K562 (cell line): ENCODE data around the gene ZNF107. TPM values are rescaled to one million over a fixed set of nuclear protein-coding genes. Genes with fewer than 3 reads are reported as not detected.
A peak's percentile ranks its signal among the peaks of the same experiment; 100 is the strongest.

ENCODE experiments used
- CAMTA2 ChIP-seq: fragments of 250-450 bp; sonication (Bioruptor Pico); conservative IDR thresholded peaks from 2 replicates; pipeline ENCODE4 v1.5.1; 2022
- CBX1 ChIP-seq: sonication (generic); IDR thresholded peaks from 2 replicates; pipeline ENCODE4 v1.6.1; 2016; ENCODE audit warnings: antibody characterized with exemption, low read depth, mild to moderate bottlenecking
- CC2D1A ChIP-seq: fragments of 450-650 bp; IDR thresholded peaks from 2 replicates; pipeline ENCODE4 v1.6.1; 2017; ENCODE audit warnings: mild to moderate bottlenecking
- ELF1 ChIP-seq: fragments of 200-800 bp; sonication (Bioruptor generic); IDR thresholded peaks from 2 replicates; pipeline ENCODE4 v1.6.1; 2016; ENCODE audit warnings: missing genetic modification characterization, missing compliant biosample characterization
- FOS ChIP-seq: IDR thresholded peaks from 3 replicates; pipeline ENCODE4 v1.6.1; 2011; ENCODE audit not compliant: insufficient read length; ENCODE audit errors: extremely low read depth
- HCFC1 ChIP-seq: IDR thresholded peaks from 2 replicates; pipeline ENCODE4 v1.6.1; 2012; ENCODE audit warnings: low read depth, low read length, improper control_type of control experiment
- MAFK ChIP-seq: IDR thresholded peaks from 2 replicates; pipeline ENCODE4 v1.6.1; 2011; ENCODE audit warnings: low read length, improper control_type of control experiment
- MCM7 ChIP-seq, 2 experiments: fragments of 450-650 bp; IDR thresholded peaks; 2 replicates each; pipeline ENCODE4 v1.6.1; 2016 to 2018
- TAF1 ChIP-seq: IDR thresholded peaks from 2 replicates; pipeline ENCODE4 v1.6.1; 2011; ENCODE audit warnings: mild to moderate bottlenecking, low read length, moderate library complexity; ENCODE audit not compliant: insufficient read depth, control insufficient read depth, severe bottlenecking; ENCODE audit errors: extremely low read depth
- ZNF384 ChIP-seq: IDR thresholded peaks from 2 replicates; pipeline ENCODE4 v1.6.1; 2012; ENCODE audit warnings: low read depth, low read length, improper control_type of control experiment
- polyA plus RNA-seq, 8 experiments: library from polyadenylated mRNA; depleted of rRNA in 4 of 8; stranded (reverse) in 5 of 8; unstranded in 3 of 8; fragments of >200 nt; fragmentation: Nextera tagmentation in 2 of 8; fragmentation: Illumina TruSeq in 1 of 8; extraction: Ambion mirVana in 2 of 8; extraction: Trizol in 1 of 8; gene quantifications; 2 replicates each; pipeline versions ENCODE4 v1.2.1 to v1.2.3, GENCODE V29; 2011 to 2014; ENCODE audit warnings: inconsistent platforms in 1 of 8, missing spikeins in 1 of 8
- total RNA-seq, 7 experiments: library from RNA; depleted of rRNA in 6 of 7; stranded (reverse); fragments of >200 nt in 6 of 7; fragmentation: Illumina TruSeq in 2 of 7; extraction: Trizol in 2 of 7; gene quantifications; 2 replicates each; pipeline versions ENCODE4 v1.2.1 to v1.2.3, GENCODE V29; 2011 to 2021; ENCODE audit warnings: low replicate concordance in 1 of 7
- TF ChIP-seq, protein P1 (sequence below): fragments of 450-650 bp; IDR thresholded peaks from 2 replicates; pipeline ENCODE4 v1.6.1; 2016; ENCODE audit warnings: mild to moderate bottlenecking, moderate library complexity
- TF ChIP-seq, protein P2 (sequence below): fragments of 450-650 bp; formaldehyde crosslinking; IDR thresholded peaks from 2 replicates; pipeline ENCODE4 v1.4.0; 2020; ENCODE audit warnings: mild to moderate bottlenecking, moderate library complexity

ZNF107 gene
- total and polyA plus RNA-seq, 9 of the 15 experiments (the other 6 are each of a cell fraction or from before 2014, with no cell fraction given), result 2.4 to 14.2 (median 7.9) TPM

DNA sequence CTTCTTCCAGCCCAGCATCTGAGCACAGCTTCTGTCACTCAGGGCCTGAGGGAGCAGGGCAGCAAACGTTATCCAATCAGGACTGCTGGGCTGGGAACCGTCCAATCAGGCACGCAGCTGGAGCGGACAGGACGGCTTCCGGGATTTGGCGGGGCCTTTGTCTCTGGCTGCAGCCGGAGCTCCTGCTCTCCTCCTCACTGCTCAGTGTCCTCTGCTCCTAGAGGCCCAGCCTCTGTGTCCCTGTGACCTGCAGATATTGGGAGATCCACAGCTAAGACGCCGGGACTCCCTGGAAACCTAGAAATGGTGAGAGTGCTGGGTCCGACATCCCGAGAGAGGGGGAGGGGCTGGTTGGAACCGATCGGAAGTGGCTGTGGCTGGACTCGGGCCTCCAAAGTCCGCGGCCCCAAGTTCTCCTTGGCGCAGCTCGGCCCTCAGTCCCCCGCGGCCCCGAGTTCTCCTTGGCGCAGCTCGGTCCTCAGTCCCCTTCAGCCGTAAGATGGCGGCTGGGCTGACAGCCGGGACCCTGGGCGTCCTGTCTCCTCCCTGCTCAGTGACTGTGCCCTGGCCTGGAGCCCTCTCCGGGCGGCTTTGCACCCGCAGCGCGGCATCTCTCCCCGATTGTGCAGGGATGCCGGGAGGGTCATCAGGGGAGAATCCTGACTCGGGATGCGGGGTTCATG lies at the start of gene ZNF107 (continued):
- TF ChIP-seq, protein P1, sequence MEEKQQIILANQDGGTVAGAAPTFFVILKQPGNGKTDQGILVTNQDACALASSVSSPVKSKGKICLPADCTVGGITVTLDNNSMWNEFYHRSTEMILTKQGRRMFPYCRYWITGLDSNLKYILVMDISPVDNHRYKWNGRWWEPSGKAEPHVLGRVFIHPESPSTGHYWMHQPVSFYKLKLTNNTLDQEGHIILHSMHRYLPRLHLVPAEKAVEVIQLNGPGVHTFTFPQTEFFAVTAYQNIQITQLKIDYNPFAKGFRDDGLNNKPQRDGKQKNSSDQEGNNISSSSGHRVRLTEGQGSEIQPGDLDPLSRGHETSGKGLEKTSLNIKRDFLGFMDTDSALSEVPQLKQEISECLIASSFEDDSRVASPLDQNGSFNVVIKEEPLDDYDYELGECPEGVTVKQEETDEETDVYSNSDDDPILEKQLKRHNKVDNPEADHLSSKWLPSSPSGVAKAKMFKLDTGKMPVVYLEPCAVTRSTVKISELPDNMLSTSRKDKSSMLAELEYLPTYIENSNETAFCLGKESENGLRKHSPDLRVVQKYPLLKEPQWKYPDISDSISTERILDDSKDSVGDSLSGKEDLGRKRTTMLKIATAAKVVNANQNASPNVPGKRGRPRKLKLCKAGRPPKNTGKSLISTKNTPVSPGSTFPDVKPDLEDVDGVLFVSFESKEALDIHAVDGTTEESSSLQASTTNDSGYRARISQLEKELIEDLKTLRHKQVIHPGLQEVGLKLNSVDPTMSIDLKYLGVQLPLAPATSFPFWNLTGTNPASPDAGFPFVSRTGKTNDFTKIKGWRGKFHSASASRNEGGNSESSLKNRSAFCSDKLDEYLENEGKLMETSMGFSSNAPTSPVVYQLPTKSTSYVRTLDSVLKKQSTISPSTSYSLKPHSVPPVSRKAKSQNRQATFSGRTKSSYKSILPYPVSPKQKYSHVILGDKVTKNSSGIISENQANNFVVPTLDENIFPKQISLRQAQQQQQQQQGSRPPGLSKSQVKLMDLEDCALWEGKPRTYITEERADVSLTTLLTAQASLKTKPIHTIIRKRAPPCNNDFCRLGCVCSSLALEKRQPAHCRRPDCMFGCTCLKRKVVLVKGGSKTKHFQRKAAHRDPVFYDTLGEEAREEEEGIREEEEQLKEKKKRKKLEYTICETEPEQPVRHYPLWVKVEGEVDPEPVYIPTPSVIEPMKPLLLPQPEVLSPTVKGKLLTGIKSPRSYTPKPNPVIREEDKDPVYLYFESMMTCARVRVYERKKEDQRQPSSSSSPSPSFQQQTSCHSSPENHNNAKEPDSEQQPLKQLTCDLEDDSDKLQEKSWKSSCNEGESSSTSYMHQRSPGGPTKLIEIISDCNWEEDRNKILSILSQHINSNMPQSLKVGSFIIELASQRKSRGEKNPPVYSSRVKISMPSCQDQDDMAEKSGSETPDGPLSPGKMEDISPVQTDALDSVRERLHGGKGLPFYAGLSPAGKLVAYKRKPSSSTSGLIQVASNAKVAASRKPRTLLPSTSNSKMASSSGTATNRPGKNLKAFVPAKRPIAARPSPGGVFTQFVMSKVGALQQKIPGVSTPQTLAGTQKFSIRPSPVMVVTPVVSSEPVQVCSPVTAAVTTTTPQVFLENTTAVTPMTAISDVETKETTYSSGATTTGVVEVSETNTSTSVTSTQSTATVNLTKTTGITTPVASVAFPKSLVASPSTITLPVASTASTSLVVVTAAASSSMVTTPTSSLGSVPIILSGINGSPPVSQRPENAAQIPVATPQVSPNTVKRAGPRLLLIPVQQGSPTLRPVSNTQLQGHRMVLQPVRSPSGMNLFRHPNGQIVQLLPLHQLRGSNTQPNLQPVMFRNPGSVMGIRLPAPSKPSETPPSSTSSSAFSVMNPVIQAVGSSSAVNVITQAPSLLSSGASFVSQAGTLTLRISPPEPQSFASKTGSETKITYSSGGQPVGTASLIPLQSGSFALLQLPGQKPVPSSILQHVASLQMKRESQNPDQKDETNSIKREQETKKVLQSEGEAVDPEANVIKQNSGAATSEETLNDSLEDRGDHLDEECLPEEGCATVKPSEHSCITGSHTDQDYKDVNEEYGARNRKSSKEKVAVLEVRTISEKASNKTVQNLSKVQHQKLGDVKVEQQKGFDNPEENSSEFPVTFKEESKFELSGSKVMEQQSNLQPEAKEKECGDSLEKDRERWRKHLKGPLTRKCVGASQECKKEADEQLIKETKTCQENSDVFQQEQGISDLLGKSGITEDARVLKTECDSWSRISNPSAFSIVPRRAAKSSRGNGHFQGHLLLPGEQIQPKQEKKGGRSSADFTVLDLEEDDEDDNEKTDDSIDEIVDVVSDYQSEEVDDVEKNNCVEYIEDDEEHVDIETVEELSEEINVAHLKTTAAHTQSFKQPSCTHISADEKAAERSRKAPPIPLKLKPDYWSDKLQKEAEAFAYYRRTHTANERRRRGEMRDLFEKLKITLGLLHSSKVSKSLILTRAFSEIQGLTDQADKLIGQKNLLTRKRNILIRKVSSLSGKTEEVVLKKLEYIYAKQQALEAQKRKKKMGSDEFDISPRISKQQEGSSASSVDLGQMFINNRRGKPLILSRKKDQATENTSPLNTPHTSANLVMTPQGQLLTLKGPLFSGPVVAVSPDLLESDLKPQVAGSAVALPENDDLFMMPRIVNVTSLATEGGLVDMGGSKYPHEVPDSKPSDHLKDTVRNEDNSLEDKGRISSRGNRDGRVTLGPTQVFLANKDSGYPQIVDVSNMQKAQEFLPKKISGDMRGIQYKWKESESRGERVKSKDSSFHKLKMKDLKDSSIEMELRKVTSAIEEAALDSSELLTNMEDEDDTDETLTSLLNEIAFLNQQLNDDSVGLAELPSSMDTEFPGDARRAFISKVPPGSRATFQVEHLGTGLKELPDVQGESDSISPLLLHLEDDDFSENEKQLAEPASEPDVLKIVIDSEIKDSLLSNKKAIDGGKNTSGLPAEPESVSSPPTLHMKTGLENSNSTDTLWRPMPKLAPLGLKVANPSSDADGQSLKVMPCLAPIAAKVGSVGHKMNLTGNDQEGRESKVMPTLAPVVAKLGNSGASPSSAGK, result no peak; the same call in 1 of the 2 replicates
- no peak; the same call in 1 of the 2 replicates for TF ChIP-seq HCFC1
- TF ChIP-seq MCM7 (IDR thresholded peaks at IDR 0.05), result no peak
- no peak for TF ChIP-seq MAFK
- TF ChIP-seq ZNF384, result no peak
- peak; percentile 79; the same call in 1 of the 2 replicates for TF ChIP-seq CC2D1A
- peak; percentile 72 for TF ChIP-seq TAF1
- peak; percentile 86 for TF ChIP-seq FOS
- TF ChIP-seq CAMTA2 (CRISPR knock-in tag), result no peak
- TF ChIP-seq ELF1 (tag), result peak; percentile 81
- TF ChIP-seq, protein P2, sequence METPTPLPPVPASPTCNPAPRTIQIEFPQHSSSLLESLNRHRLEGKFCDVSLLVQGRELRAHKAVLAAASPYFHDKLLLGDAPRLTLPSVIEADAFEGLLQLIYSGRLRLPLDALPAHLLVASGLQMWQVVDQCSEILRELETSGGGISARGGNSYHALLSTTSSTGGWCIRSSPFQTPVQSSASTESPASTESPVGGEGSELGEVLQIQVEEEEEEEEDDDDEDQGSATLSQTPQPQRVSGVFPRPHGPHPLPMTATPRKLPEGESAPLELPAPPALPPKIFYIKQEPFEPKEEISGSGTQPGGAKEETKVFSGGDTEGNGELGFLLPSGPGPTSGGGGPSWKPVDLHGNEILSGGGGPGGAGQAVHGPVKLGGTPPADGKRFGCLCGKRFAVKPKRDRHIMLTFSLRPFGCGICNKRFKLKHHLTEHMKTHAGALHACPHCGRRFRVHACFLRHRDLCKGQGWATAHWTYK (CRISPR knock-in tag), result no peak
- TF ChIP-seq CBX1, result peak; percentile 50; the same call in 1 of the 2 replicates
